Sciatic nerve (tissue), 2 donors: Measurements from ENCODE around the gene GNB3. TPM values are rescaled to one million over a fixed set of nuclear protein-coding genes. Genes with fewer than 3 reads are reported as not detected.

Experiments used
- ATAC-seq: fragments of 200-7000 bp; cut with Tn5 transposase; one replicate; pipeline ENCODE4 v1.9.1; 2020; ENCODE audit warnings: mild to moderate bottlenecking, moderate library complexity
- DNase-seq: peaks from one replicate; pipeline ENCODE4 v3.0.0-alpha.2; 2020; ENCODE audit warnings: low spot score
- intact Hi-C: fragments of 100-400 bp; cut with DNase I; formaldehyde crosslinking; loops from one replicate; pipeline ENCODE4 v1.14.2; 2022
- total RNA-seq: library from RNA; stranded (reverse); fragmentation: NEBNext Ultra II Directional; extraction: Animal tissue kit (Norgen Biotek cat#: 25700); gene quantifications from one replicate; pipeline ENCODE4 v1.2.1, GENCODE V29; 2021
- donor health status: DM: no; HTN: no; CAD: no.
- donor health status: DM: no; HTN: no; CAD: no.

GNB3 gene
- total RNA-seq, 1 donor from 2014 or later = 7.1 TPM

DNA sequence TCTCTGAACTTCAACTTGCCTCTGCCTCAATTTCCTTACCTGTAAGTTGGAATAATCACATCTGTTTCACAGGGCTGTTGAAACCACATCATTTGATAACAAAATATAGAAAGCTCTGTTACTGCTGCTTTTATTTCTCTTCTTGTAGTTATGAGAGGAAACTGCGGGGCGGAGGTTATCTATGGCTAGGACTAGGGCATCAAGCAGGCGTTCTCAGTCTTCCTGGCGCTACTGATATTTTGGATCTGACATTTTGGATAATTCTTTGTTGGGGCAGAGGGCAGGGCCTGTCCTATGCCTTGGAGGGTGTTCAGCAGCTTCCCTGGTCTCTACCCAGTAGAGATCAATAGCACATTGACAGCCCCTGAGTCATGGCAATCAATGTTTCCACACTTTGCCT lies 8.6 kb upstream of the GNB3 start:
- ATAC-seq = no peak
- intact Hi-C loops = no loop called here
- DNase-seq = no peak

DNA sequence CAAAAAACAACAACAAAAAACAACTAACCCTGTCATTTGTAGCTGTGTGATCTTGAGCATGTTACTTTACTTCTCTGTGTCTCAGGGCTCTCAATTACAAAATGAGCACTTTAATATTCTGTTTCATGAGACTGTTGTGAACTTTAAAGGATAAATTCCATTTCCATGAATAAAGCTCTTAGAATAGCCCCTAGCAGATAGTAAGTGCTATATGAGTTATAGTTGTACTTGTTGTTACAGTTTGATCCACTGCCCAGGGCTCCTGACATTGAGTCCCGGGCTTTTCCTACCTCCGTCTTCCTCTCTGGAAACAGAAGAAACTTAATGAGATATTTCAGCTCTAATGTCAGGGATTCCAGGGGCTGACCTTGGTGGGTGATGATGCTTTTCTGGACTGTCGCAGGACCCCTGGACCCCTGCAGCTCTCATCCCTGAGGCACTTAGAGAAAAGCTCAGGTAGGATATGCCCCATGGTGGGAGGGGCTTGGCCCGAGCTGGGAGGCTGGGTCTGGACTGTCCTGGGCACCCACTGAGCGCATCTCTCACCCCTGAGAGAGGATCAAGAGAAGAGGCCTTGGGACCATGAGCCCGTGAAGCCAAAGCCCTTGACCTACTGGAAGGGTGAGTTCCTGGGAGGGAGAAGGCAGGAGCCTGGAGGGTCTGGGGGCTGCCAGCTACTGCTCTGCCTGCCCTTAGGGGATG lies 7.4 kb upstream of the GNB3 start:
- intact Hi-C loops = no loop called here
- ATAC-seq = no peak
- DNase-seq = no peak

DNA sequence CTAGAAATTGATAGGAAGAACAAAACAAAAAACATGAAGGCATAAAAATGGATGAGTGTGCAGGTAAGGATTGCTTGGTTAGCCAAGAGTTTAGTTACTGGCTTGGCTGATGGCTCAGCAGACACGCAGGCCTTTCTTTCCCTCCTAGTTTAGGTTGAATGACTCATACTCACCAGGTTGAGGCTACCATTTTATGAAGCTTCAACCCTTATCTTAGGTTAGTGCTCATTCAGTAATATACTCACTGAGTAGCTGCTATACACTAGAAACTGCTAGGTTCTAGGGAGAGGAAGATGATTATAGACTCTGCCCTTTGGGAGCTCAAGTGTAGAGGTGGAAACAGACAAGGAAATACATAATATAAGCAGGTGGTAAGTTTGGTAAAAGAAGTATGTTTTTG lies 6.5 kb upstream of the GNB3 start:
- DNase-seq (no peak), ATAC-seq (no peak)
- intact Hi-C loops = no loop called here

DNA sequence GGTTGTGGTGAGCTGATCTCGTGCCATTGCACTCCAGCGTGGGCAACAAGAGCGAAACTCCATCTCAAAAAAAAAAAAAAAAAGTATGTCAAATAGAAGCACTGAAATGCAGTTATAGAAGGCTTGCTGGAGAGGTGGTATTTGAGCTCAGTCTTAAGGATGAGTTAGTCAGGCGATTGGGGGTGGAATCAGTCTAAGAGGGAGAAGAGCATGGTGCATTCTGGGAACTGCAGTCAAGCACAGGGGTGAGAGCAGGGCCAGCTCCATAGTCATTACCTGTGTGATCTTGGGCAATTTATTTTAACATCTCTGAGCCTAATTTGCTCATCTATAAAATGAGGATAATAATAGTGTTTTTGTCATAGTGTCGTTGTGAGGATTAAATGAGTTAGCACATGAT lies 5.9 kb upstream of the GNB3 start:
- intact Hi-C loops = no loop called here
- ATAC-seq (no peak), DNase-seq (no peak)

DNA sequence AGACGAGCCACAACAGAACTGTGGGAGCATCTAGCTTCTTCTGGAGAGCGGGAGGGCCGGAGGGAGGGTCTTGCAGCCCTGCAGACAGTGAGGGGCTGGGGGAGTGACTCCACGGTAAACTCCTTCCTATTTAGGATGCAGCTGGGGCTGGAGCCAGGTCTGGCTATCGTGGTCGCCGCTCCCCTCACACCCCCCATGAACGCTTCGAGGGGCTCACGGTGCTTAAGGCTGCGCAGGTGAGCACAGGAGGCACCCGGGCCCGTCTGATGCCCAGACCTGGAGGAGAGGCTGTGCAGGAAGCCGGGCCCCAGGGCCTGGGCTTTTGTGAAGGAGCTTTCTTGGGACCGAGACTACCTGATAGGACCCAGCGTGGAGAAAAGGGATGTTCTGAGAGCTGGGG lies 3.9 kb upstream of the GNB3 start:
- intact Hi-C loops = no loop called here
- ATAC-seq (no peak), DNase-seq (no peak)

DNA sequence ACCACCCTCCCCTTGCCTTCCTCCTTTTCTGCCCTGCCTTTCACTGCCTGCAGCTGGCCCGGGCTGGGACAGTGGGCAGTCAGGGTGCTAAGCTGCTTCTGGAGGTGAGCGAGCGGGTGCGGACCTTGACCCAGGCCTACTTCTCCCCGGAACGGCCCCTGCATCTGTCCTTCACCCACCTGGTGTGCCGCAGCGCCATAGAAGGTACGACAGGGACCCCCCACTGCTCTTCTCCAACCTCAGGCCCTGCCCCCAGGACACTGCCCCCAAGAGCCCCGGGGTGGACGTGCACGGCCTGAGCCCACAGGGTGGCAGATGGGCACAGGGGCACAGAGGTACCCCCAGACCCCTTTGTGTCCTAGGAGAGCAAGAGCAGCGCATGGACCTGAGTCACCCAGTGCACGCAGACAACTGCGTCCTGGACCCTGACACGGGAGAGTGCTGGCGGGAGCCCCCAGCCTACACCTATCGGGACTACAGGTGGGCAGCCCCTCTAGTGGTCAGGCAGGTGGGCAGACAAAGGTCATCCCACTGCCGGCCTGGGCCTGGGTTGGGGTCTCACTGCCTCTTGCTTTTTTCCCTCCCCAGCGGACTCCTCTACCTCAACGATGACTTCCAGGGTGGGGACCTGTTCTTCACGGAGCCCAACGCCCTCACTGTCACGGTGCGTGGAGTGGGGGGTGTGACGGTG lies 3.2 kb upstream of the GNB3 start:
- DNase-seq (no peak), ATAC-seq (no peak)
- intact Hi-C loops = no loop called here

DNA sequence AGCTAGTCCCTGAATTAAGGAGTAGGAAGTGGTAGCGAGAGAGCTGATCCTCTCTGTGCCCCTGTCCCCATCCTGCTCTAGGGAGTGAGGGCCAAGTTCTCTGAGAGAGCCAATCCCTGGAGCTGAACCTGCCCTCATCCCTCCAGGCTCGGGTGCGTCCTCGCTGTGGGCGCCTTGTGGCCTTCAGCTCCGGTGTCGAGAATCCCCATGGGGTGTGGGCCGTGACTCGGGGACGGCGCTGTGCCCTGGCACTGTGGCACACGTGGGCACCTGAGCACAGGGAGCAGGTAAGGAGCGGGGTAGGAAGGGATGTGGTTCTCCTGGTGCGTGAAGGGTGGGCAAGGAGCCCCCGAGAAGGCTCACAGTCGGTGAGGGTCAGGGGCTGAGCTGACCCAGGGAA lies 1.9 kb upstream of the GNB3 start:
- DNase-seq = no peak
- intact Hi-C loops = no loop called here
- no peak for ATAC-seq

DNA sequence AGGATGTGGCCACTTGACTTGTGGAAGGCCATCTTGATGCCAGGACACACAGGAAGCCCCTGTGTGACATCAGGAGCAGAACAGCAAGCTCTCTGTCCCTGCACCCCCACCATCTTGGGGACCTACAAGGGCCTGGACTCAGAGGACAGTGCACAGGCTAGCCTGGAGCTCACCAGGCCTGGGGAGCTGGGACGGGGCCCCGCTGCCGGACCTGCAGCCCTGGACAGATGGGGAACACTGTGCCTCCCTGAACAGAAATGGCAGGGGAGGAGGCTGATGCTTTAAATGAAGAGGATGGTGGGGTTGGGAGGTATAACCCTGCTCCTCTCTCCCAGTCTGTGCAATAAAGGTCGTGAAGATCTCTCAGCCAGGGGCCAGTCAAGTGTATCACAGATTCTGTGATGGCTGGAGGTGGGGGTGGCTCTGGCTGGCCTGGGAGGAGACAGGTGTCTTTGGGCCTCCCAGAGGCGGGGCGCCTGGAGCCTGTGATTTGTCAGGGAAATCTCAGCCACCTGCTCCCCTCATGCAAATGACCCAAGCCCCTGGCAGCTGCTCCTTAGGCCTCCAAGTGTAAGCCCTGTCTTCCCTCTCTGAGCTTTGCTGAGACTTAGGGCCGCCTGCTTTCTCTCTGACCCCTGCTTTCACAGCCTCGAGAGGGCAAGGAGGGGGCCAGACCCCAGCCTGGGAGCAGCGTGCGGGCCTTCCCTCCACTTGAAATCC lies 1.1 kb upstream of the GNB3 start:
- DNase-seq = no peak
- ATAC-seq = no peak
- intact Hi-C loops = no loop called here

DNA sequence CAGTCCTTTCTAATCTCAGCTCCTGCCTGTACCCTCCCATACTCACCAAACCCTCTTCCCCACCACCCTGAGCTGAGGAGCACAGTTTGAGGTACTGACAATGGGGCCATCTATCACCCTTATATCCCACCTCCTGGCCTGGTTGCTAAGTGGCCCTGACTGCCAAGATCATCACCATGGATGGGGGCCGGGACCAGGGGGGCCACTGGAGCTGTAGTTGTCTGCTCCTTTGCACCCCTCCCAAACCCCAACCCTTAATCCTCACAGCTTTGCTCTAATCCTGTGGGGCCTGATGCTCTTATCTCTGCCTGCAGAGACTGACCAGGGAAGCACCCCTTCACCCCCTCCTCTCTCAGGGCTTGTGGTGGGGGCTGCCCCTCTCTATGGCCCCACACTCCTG lies 395 bp upstream of the GNB3 start:
- intact Hi-C loops = no loop called here
- DNase-seq (no peak), ATAC-seq (no peak)

DNA sequence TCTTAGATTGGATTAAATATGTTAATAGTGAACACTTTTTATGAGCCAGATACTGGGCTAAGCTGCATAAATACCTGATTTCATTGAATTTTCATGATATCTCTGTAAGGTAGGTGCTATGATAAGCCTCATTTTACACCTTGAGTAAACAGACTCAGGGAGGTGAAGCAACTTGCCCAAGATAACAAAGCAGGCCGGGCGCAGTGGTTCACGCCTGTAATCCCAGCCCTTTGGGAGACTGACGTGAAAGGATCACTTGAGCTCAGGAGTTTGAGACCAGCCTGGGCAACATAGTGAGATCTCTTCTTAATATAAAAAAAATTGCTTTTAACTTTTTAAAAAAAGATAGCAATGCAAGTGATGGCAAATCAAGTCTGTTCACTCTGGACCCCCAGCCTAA lies 1.4 kb downstream of the GNB3 start:
- DNase-seq (no peak), ATAC-seq (no peak)
- intact Hi-C loops = no loop called here

DNA sequence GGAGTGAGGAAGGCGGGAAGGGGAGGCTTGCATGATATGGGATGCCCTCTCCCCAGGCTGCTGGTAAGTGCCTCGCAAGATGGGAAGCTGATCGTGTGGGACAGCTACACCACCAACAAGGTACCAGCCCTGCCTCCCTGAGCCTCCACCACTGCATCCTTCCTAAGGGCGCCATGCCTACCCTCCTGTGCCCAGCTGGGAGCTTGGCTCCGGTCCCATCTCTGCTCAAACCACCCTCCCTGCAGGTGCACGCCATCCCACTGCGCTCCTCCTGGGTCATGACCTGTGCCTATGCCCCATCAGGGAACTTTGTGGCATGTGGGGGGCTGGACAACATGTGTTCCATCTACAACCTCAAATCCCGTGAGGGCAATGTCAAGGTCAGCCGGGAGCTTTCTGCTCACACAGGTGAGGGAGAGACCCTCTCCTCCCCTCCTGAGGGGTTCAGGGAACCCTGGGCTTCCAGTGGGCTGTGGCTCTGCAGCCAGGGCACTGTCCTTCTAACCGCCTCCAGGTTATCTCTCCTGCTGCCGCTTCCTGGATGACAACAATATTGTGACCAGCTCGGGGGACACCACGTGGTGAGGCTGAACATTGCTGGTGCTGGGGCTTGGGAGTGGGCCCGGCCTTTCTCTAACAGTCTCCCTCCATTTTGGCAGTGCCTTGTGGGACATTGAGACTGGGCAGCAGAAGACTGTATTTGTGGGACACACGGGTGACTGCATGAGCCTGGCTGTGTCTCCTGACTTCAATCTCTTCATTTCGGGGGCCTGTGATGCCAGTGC lies 2.6 kb downstream of the GNB3 start:
- DNase-seq (no peak), ATAC-seq (no peak)
- intact Hi-C loops = no loop called here

DNA sequence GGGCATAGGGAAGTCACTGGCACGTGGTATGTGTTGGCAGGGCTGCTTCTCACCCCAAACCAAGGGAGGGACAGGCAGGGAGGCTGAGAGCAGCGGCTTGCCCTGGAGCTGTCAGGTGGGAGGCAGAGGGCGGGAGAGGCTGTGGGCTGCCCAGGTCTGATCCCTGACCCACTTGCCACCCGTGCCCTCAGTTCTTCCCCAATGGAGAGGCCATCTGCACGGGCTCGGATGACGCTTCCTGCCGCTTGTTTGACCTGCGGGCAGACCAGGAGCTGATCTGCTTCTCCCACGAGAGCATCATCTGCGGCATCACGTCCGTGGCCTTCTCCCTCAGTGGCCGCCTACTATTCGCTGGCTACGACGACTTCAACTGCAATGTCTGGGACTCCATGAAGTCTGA lies 4.7 kb downstream of the GNB3 start:
- no peak for ATAC-seq
- DNase-seq = no peak
- intact Hi-C loops = no loop called here

DNA sequence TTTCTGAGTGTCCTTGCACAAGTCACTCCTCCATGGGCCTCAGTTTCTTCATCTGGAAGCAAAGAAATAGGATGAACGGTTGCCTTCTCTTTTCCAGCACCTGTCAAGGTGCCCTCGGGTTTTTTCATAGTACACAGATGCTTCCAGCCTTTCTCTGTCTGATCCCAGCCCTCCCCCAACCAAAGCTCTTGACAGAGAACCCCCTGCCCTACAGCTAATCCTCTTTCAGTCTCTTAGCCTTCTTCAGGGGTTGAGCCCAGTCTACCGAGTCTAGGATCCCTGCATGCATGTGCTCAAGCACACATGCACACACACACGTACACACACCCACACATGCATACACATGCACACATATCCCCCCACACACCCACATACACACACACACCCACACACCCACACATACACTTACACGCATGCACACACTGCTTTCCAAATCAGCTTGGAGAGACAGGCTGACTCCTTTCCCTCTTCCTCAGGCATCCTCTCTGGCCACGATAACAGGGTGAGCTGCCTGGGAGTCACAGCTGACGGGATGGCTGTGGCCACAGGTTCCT lies 5.7 kb downstream of the GNB3 start:
- no peak for ATAC-seq
- intact Hi-C loops = no loop called here
- DNase-seq = no peak

DNA sequence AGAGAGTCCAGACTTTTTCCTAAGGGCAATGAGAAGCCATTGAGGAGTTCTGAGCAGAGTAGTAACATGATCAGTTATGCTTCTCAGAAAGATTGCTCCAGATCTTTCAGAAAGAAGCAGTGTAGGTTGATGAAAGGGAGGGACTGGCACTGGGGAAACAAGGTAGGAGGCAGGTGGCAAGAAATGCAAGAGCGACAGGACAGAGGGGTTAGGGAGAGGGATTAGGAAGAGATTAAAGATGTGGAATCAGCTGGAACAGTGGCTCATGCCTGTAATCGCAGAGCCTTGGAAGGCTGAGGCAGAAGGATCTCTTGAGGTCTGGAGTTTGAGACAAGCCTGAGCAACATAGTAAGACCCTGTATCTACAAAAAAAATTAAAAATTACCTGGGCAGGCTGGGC lies 7.0 kb downstream of the GNB3 start:
- ATAC-seq = no peak
- intact Hi-C loops = no loop called here

DNA sequence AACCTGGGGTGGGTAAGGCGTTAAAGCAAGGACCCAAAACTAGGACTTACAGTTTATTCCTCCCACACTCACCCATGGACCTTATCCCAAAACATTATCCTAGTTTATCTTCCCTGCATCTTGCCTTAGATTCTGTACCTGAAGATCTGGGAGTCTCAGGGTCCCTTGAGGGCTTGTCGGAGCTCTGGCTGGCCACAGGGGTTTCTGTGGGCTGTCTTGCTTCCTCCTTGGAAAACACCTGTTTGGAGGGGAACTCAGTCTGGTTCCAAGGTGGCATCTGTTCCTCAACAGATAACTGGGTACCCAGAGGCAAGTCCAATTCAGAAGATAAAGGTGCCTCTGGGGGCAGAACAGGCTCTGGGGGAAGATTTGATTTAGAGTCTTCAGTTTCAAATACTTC lies 8.7 kb downstream of the GNB3 start:
- no peak for DNase-seq
- ATAC-seq = no peak
- intact Hi-C loops = no loop called here

More for the DNA sequence above, 7.0 kb downstream of the GNB3 start:
- DNase-seq = no peak

DNA sequence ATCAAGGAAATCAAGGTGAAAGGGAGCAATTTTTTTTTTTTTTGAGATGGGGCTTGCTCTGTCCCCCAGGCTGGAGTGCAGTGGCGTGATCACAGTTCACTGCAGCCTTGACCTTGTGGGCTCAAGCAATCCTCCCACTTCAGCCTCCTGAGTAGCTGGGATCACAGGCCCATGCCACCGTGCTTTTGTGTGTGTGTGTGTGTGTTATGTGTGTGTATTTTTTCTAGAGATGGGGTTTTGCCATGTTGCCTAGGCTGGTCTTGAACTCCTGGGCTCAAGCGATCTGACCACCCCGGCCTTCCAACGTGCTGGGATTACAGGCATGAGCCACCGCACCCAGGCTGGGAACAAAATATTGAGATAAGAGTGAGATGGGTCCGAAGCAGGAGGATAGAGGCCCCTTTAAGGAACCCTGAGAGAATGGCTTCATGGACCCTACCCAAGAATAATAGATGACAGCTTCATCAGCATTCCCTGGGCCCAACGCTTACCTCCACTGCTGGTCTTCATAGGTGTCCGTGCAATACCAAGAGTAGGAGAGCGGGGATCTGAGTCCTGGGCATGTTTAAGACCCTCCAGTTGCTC lies 9.3 kb downstream of the GNB3 start:
- ATAC-seq (no peak), DNase-seq (no peak)
- intact Hi-C loops = no loop called here

DNA sequence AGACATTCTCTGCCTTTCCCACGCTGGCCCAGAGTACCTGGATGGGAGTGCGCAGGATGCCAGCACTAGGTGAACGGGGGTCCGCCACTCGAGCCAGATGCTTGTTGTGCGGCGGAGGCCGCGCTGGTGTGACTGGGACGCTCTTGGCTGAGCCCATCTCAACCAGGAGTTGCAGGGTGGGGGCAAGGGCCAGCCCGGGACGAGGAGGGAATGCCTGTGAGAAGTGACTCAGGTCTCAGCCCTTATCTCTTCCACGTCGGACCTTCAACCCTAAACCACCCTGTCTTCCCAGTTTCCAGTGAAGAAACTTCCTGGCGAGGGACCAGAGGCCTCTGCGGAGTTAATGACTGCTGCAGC lies 10.0 kb downstream of the GNB3 start:
- ATAC-seq = no peak
- intact Hi-C loops = no loop called here
- DNase-seq = peak; percentile 77

DNA sequence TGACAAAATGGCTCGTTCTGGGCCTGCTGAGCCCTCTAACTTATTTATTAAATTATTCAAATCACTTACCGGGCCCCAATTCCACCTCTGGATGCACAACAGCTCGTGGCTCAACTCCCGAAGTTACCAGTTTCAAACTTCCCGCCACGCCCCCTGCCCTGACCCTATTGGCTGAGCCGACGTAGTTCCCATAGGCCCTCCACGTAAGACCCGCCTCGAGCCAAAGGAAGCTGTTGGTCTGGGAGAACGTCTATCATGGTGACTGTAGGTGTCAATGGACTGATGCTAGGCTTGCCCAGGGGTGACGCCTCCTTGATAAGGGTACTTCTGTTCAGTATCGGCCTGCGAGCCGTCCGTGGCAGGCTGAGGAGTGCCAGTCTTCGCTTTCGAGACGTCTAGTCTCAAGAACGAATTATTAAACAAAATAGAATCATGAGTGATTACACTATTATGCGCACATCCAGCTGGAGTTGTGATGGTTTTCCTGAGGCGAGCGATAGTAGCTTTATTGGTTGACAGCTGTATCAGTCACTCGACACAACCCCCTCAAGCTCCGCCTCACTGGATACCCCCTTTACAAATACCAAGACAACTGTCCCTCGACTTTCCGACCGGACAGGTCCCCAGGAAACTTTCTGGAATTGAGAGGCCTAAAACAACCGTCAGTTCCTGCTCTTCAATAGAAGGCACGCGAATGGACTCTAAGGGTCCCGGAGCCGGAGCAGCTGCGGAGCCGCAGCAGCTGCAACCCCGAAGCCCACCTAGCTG lies 10.6 kb downstream of the GNB3 start, which contains the start of gene CDCA3:
Gene CDCA3, minus strand, starts transcription at position 134 of the 768 bp plus-strand sequence. CDS start 334 bp downstream, outside the sequence.
- peak; percentile 97 for DNase-seq
- intact Hi-C loops = no loop called here
- ATAC-seq = peak; percentile 88
